ENCODE data around the gene MSMB. TPM values are rescaled to one million over a fixed set of nuclear protein-coding genes. Genes with fewer than 3 reads are reported as not detected.

Gene MSMB
- polyA plus RNA-seq, 1 experiment = not detected

GRCh38 chr10:46014683-46015405 lies 31.2 kb downstream of the MSMB start:
- CTCF ChIA-PET = no interaction called here
- no peak for DNase-seq (ENCODE audit: low read depth)
- Histone ChIP-seq H3K36me3 (ENCODE audit: control insufficient read depth, insufficient read depth, low read length) (peaks cover 4% of the 10 kb centered on the region), H3K27me3 (ENCODE audit: control insufficient read depth, insufficient read depth, low read length) (no peaks in the 10 kb centered on the region), H3K4me3 (ENCODE audit: low read depth, low read length) (no peak overlapping the region)
- no peak for TF ChIP-seq CTCF (IDR thresholded peaks at IDR 0.05; ENCODE audit: insufficient read depth, low read depth, low read length)
- POLR2A ChIA-PET = no interaction called here

GRCh38 chr10:46014206-46014605 lies 31.9 kb downstream of the MSMB start:
- ChIA-PET POLR2A (no interaction called here), CTCF (no interaction called here)
- no peak overlapping the region for H3K4me3 ChIP-seq (ENCODE audit: low read depth, low read length)
- no peak for TF ChIP-seq CTCF (IDR thresholded peaks at IDR 0.05; ENCODE audit: insufficient read depth, low read depth, low read length)
- DNase-seq (ENCODE audit: low read depth) = no peak
- no peaks in the 10 kb centered on the region for H3K27me3 ChIP-seq (ENCODE audit: control insufficient read depth, insufficient read depth, low read length)
- peaks cover 6% of the 10 kb centered on the region for H3K36me3 ChIP-seq (ENCODE audit: control insufficient read depth, insufficient read depth, low read length)

- Histone ChIP-seq H3K4me3 (ENCODE audit: low read depth, low read length) (no peak overlapping the region), H3K36me3 (ENCODE audit: control insufficient read depth, insufficient read depth, low read length) (peaks cover 6% of the 10 kb centered on the region), H3K27me3 (ENCODE audit: control insufficient read depth, insufficient read depth, low read length) (no peaks in the 10 kb centered on the region)
- no peak for TF ChIP-seq CTCF (IDR thresholded peaks at IDR 0.05; ENCODE audit: insufficient read depth, low read depth, low read length)
- CTCF ChIA-PET = interaction anchor here (0.9 to 1.0 kb wide), 2 partner anchors 15 to 16 kb away, joined by 3 read pairs; no protein-coding TSS in a partner anchor
- POLR2A ChIA-PET = no interaction called here
- DNase-seq (ENCODE audit: low read depth) = no peak
These were observed 33.3 kb downstream of the MSMB start for GRCh38 chr10:46012746-46013145.

- Histone ChIP-seq H3K4me3 (ENCODE audit: low read depth, low read length) (no peak overlapping the region), H3K27me3 (ENCODE audit: control insufficient read depth, insufficient read depth, low read length) (no peaks in the 10 kb centered on the region), H3K36me3 (ENCODE audit: control insufficient read depth, insufficient read depth, low read length) (peaks cover 13% of the 10 kb centered on the region)
- ChIA-PET POLR2A (no interaction called here), CTCF (interaction anchor here (0.8 to 1.5 kb wide), 2 partner anchors 13 to 17 kb away, joined by 3 to 4 read pairs; no protein-coding TSS in a partner anchor)
- no peak for TF ChIP-seq CTCF (IDR thresholded peaks at IDR 0.05; ENCODE audit: insufficient read depth, low read depth, low read length)
- peak; percentile 66 for DNase-seq (ENCODE audit: low read depth)
These were observed 39.9 kb downstream of the MSMB start for GRCh38 chr10:46006219-46006618.

GRCh38 chr10:46005383-46005782 lies 40.7 kb downstream of the MSMB start:
- no peaks in the 10 kb centered on the region for H3K27me3 ChIP-seq (ENCODE audit: control insufficient read depth, insufficient read depth, low read length)
- no peak for DNase-seq (ENCODE audit: low read depth)
- ChIA-PET CTCF (interaction anchor here (0.8 to 2.5 kb wide), 3 partner anchors 14 to 24 kb away, joined by 3 to 10 read pairs (median 4); no protein-coding TSS in a partner anchor), POLR2A (no interaction called here)
- H3K36me3 ChIP-seq (ENCODE audit: control insufficient read depth, insufficient read depth, low read length) = peaks cover 13% of the 10 kb centered on the region
- H3K4me3 ChIP-seq (ENCODE audit: low read depth, low read length) = no peak overlapping the region
- TF ChIP-seq CTCF (IDR thresholded peaks at IDR 0.05; ENCODE audit: insufficient read depth, low read depth, low read length) = no peak

All from BJ (cell line).